NCI-H82 treated with DMSO at 0.1 percent for 48 hours (cell line): Measurements from ENCODE around the gene RAB20.

Experiments used
- DNase-seq: peaks from one replicate; lab custom pipeline; 2025; ENCODE audit not compliant: unreplicated experiment; lab: John Stamatoyannopoulos, UW

The RAB20 gene

GRCh38 chr13:110531100-110531499, 30.4 kb downstream of the RAB20 start:
- no peak for DNase-seq

GRCh38 chr13:110529522-110530311, 31.8 kb downstream of the RAB20 start:
- DNase-seq, result no peak

- DNase-seq, result no peak
Measured at GRCh38 chr13:110528911-110529310, 32.6 kb downstream of the RAB20 start.

DNA sequence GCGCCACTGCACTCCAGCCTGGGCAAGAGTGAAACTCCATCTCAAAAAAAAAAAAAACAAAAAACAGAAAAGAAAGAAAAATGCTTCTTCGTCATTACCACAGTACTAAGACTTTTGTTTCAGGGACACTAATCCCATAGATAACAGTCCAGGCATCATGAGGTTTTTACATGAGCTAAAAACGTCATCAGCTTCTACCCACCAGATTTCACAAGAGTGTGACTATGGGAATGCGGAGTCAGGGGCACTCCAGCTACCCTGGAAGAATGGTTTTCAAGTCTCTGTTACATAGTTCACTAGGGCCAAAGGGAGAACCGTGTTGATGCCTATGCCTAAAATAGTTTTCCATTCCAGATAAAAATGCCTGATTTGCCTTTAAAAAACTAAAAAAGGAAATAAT, 33.2 kb downstream of the RAB20 start:
- DNase-seq, result no peak

GRCh38 chr13:110525328-110526319, 35.9 kb downstream of the RAB20 start:
- no peak for DNase-seq

- no peak for DNase-seq
Measured at GRCh38 chr13:110524541-110525257, 36.8 kb downstream of the RAB20 start.

GRCh38 chr13:110523838-110524540, 37.5 kb downstream of the RAB20 start:
- no peak for DNase-seq

DNA sequence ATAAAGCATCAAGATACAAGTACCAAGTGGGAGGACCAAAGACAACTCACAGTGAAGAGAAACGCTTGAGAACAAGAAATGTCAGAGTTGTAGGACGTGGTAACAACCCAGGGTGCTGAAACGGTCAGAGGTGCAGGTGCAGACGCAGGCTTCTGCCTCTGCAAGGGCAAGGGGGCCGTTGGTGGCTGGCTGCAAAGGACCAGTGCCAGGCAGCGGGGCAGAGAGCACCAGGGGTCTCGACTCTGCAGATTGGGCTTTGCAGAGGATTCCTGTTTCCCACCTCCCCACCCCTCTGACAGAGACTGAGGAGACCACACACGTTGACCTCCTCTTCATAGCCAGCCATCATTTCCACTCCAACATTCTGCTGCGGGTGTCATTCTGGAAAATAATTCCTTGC, 38.3 kb downstream of the RAB20 start:
- no peak for DNase-seq

DNA sequence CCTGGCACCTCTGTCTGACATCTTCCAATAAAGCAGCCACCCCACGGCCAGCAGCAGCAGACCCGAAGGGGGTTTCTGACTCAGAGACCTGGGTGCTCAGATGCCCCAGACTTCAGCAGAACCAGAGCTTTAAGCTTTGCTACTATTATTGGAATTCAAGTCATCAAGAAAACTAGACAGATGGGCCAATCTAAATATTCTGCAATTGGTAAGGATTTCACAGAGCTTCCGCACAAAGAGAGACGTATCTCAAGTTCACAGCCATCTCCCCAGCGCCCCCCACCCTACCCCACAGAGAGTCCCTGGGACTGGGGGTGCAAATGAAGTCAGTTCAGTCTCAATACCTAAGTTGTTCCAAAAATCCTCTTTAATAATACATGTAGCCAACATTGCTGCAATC, 38.8 kb downstream of the RAB20 start:
- DNase-seq, result no peak

DNA sequence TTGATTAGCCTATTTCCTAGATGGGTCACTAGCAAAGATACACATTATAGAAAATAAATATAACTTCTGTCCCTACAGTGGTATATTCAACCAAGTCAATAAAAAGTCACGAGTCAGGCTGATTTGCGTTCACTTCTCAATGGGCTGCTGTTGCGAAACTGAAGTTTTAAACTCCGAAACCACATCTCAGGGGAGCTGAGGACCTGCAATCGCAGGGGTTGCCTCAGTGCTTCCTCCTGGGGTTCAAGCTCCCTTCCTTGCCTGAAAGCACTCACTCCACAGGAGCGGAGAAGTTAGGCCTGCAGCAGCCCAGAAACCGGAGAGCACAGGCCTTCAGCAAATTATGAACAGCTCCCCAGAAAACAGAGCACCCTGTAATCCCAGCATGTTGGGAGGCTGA, 39.6 kb downstream of the RAB20 start:
- DNase-seq, result no peak

DNA sequence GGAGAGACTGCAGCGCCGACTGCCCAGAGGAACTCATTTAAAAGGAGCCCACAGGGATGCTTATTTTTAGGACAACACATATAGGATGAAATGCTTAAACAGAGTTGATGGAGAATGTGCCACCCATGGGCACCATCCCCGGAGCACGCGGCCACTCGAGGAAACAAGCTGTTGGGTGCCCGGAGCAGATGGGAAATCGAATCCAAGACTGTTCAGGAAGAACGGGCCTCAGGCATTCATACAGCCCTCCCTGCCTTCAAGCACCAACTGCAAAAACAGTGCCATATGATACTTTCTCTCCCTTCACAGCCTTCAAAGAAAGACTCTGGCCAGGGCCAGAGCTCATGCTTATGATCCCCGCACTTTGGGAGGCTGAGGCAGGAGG, 40.2 kb downstream of the RAB20 start:
- no peak for DNase-seq

- no peak for DNase-seq
Measured at GRCh38 chr13:110520431-110521295, 40.9 kb downstream of the RAB20 start.

DNA sequence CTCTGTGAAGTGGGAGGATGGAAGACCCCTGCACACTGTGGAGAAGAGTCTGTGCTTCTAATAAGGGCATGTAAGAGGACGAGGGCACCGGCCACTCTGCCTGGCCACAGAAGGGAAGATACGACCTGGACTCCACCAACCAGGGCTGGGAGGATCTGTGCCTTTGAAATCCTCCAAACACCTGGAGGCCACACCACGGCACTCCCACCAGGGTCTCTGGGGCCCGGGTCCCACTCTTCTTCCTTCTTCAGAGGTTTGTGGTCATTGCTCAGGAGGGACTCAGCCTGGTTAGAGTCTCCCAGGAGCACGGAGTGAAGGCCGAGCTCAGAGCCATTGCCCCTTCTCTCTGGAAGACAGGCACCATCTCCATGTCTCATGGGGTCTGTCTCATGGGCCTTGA, 42.0 kb downstream of the RAB20 start:
- no peak for DNase-seq

DNA sequence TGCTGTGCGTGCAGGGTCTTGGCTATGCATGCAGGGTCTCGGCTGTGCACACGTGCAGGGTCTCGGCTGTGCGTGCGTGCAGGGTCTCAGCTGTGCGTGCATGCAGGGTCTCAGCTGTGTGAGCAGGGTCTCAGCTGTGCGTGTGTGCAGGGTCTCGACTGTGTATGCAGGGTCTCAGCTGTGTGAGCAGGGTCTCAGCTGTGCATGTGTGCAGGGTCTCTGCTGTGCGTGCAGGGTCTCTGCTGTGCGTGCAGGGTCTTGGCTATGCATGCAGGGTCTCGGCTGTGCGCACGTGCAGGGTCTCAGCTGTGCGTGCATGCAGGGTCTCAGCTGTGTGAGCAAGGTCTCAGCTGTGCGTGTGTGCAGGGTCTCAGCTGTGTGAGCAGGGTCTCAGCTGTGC, 42.5 kb downstream of the RAB20 start:
- DNase-seq, result no peak

- no peak for DNase-seq
Measured at GRCh38 chr13:110518571-110518970, 43.0 kb downstream of the RAB20 start.

- DNase-seq, result no peak
Measured at GRCh38 chr13:110518226-110518525, 43.3 kb downstream of the RAB20 start.

- DNase-seq, result no peak
Measured at GRCh38 chr13:110517505-110518225, 43.9 kb downstream of the RAB20 start.

DNA sequence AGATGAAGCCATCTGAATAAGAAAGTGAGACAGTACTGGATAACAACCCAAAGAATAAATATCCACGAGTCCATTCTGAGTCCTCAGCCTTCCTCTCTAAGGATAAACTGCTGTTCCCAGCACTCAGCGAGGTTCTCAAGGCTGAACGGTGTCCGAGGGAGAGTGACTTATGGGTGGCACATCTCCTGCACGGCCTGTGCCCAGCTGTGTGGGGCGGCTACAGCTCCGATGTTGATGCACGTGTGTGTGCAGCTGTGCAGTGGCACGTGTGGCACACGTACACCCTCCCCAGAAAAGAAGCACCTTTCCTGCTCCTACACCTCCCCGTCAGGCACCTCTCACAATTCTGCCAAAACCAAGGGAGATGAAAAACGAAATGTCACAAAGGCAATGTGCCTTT, 45.0 kb downstream of the RAB20 start:
- no peak for DNase-seq

DNA sequence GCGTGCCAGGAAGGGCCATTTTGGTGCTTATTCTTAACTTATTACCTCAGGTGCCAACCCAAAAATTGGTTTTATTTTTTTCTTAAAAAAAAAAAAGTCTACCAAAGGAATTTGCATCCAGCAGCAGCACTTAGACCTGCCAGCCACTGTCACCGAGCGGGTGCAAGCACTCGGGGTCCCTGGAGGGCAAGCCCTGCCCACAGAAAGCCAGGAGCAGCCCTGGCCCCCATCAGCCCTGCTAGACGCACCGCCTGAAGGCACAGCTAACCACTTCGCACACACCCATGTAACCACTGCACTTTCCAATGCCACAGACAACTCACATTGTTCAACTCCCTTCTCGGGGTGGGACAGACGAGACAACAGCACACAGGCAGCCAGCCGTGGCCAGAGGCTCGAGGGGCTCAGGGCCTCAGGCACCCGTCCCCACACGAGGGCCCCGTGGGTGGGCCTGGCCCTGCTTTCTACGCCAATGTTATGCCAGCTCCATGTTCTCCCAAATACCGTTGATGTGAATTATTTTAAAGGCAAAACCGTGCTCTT, 49.3 kb downstream of the RAB20 start:
- no peak for DNase-seq
